H7 (cell line): Measurements from ENCODE around the gene TFE3. TPM values are rescaled to one million over a fixed set of nuclear protein-coding genes. Genes with fewer than 3 reads are reported as not detected.

Source experiments
- DNase-seq: peaks from one replicate; pipeline ENCODE4 v3.0.0; 2012
- H3K27me3 ChIP-seq: 2 replicates; pipeline ENCODE4 v1.6.0; 2011; ENCODE audit warnings: mild to moderate bottlenecking, low read length; ENCODE audit not compliant: control insufficient read depth, insufficient read depth
- H3K36me3 ChIP-seq: replicated peaks from 2 replicates; pipeline ENCODE4 v1.5.1; 2011; ENCODE audit warnings: low read length; ENCODE audit not compliant: control insufficient read depth, insufficient read depth
- H3K4me3 ChIP-seq: 2 replicates; pipeline ENCODE4 v1.5.1; 2011; ENCODE audit warnings: low read depth, mild to moderate bottlenecking, control low read depth, low read length, moderate library complexity; ENCODE audit not compliant: insufficient read depth
- total RNA-seq: library from RNA; depleted of rRNA; stranded (reverse); fragments of >200 nt; shearing (Covaris generic); gene quantifications from 2 replicates; pipeline ENCODE4 v1.2.3, GENCODE V29; 2014

Gene TFE3
- total RNA-seq, 1 experiment from 2014 or later: 41.6 TPM

GRCh38 chrX:49041744-49042580 is 1.2 kb downstream of the TFE3 start:
- peak overlapping the region; percentile 85 for H3K4me3 ChIP-seq
- peaks cover 20% of the 10 kb centered on the region for H3K36me3 ChIP-seq
- no peaks in the 10 kb centered on the region for H3K27me3 ChIP-seq
- peak; percentile 19 for DNase-seq

GRCh38 chrX:49040376-49040955 is 2.7 kb downstream of the TFE3 start:
- Histone ChIP-seq H3K36me3 (peaks cover 20% of the 10 kb centered on the region), H3K4me3 (peak overlapping the region; percentile 27), H3K27me3 (no peaks in the 10 kb centered on the region)
- DNase-seq: peak; percentile 40

- peak; percentile 94 for DNase-seq
- peak overlapping the region; percentile 27 for H3K4me3 ChIP-seq
- peaks cover 20% of the 10 kb centered on the region for H3K36me3 ChIP-seq
- no peaks in the 10 kb centered on the region for H3K27me3 ChIP-seq
Measured at GRCh38 chrX:49039598-49040375, 3.4 kb downstream of the TFE3 start.

GRCh38 chrX:49037883-49038475 is 5.2 kb downstream of the TFE3 start:
- no peak overlapping the region for H3K4me3 ChIP-seq
- no peaks in the 10 kb centered on the region for H3K27me3 ChIP-seq
- peaks cover 35% of the 10 kb centered on the region for H3K36me3 ChIP-seq
- DNase-seq: peak; percentile 30

GRCh38 chrX:49030283-49030682 is 12.9 kb downstream of the TFE3 start:
- Histone ChIP-seq H3K4me3 (no peak overlapping the region), H3K27me3 (no peaks in the 10 kb centered on the region), H3K36me3 (peaks cover 32% of the 10 kb centered on the region)
- DNase-seq: no peak

GRCh38 chrX:49029876-49030275 is 13.3 kb downstream of the TFE3 start:
- Histone ChIP-seq H3K27me3 (no peaks in the 10 kb centered on the region), H3K36me3 (peaks cover 32% of the 10 kb centered on the region), H3K4me3 (no peak overlapping the region)
- DNase-seq: peak; percentile 92

GRCh38 chrX:49019599-49020249 is 23.4 kb downstream of the TFE3 start:
- DNase-seq: no peak
- H3K4me3 ChIP-seq: no peak overlapping the region
- H3K27me3 ChIP-seq: no peaks in the 10 kb centered on the region
- peaks cover 3% of the 10 kb centered on the region for H3K36me3 ChIP-seq

GRCh38 chrX:49019050-49019449 is 24.1 kb downstream of the TFE3 start:
- no peak overlapping the region for H3K4me3 ChIP-seq

GRCh38 chrX:49003696-49004095 is 39.5 kb downstream of the TFE3 start:
- Histone ChIP-seq H3K4me3 (no peak overlapping the region), H3K27me3 (no peaks in the 10 kb centered on the region), H3K36me3 (peaks cover 5% of the 10 kb centered on the region)
- peak; percentile 65 for DNase-seq

More at GRCh38 chrX:49019050-49019449, 24.1 kb downstream of the TFE3 start:
- Histone ChIP-seq H3K36me3 (no peaks in the 10 kb centered on the region), H3K27me3 (no peaks in the 10 kb centered on the region)
- no peak for DNase-seq

GRCh38 chrX:49002091-49002935 is 40.8 kb downstream of the TFE3 start, which contains the start of gene GRIPAP1:
TSS of gene GRIPAP1 (minus strand) at chrX:49002264. CDS start at chrX:49002229, 35 bp downstream.
- Histone ChIP-seq H3K27me3 (no peaks in the 10 kb centered on the region), H3K36me3 (peaks cover 12% of the 10 kb centered on the region), H3K4me3 (peak within 1 kb of the TSS; percentile 76)
- peak; percentile 96 for DNase-seq

- peak; percentile 88 for DNase-seq
- H3K27me3 ChIP-seq: no peaks in the 10 kb centered on the region
- peaks cover 17% of the 10 kb centered on the region for H3K36me3 ChIP-seq
- H3K4me3 ChIP-seq: peak overlapping the region; percentile 76
Measured at GRCh38 chrX:49001521-49002090, 41.6 kb downstream of the TFE3 start.

- Histone ChIP-seq H3K36me3 (peaks cover 17% of the 10 kb centered on the region), H3K27me3 (no peaks in the 10 kb centered on the region), H3K4me3 (no peak overlapping the region)
- DNase-seq: no peak
Measured at GRCh38 chrX:49000636-49001035, 42.5 kb downstream of the TFE3 start.

- Histone ChIP-seq H3K4me3 (no peak overlapping the region), H3K36me3 (peaks cover 21% of the 10 kb centered on the region), H3K27me3 (no peaks in the 10 kb centered on the region)
- DNase-seq: no peak
Measured at GRCh38 chrX:48999030-48999429, 44.1 kb downstream of the TFE3 start.
